ENCODE measurements around the gene TRIP6.
"Not testable (repeated sequence)": the region's sequence is repeated elsewhere in the genome, so short reads cannot be mapped to it uniquely, and the experiment has no call there.

TRIP6 gene

GRCh38 chr7:100840470-100841100, 26.6 kb upstream of the TRIP6 start:
- DNase-seq, result no peak

- DNase-seq, result no peak
Measured at GRCh38 chr7:100847360-100847759, 19.8 kb upstream of the TRIP6 start.

- peak; percentile 81 to 84 for DNase-seq
Measured at GRCh38 chr7:100852048-100852872, 14.9 kb upstream of the TRIP6 start, which contains the start of gene SLC12A9. Gene SLC12A9, plus strand, starts transcription at chr7:100852713. Its CDS starts 1,485 bp downstream, at chr7:100854198.

GRCh38 chr7:100854146-100854895, 12.9 kb upstream of the TRIP6 start:
- no peak for DNase-seq

- not testable (repeated sequence) for DNase-seq
Measured at GRCh38 chr7:100854899-100855298, 12.3 kb upstream of the TRIP6 start.

GRCh38 chr7:100855515-100855914, 11.7 kb upstream of the TRIP6 start:
- DNase-seq, result no peak

- no peak for DNase-seq
Measured at GRCh38 chr7:100856871-100857282, 10.3 kb upstream of the TRIP6 start.

- DNase-seq, result no peak
Measured at GRCh38 chr7:100859856-100860255, 7.3 kb upstream of the TRIP6 start.

GRCh38 chr7:100860702-100861615, 6.2 kb upstream of the TRIP6 start:
- DNase-seq, result no peak

GRCh38 chr7:100861616-100861985, 5.6 kb upstream of the TRIP6 start:
- DNase-seq, result no peak

GRCh38 chr7:100863406-100863950, 3.7 kb upstream of the TRIP6 start:
- DNase-seq, result no peak

GRCh38 chr7:100864263-100864845, 2.8 kb upstream of the TRIP6 start:
- DNase-seq, result no peak

- no peak for DNase-seq
Measured at GRCh38 chr7:100865372-100865911, 1.7 kb upstream of the TRIP6 start.

GRCh38 chr7:100865938-100866728, 1.1 kb upstream of the TRIP6 start:
- DNase-seq, result no peak

- DNase-seq, result no peak
Measured at GRCh38 chr7:100866729-100867039, 503 bp upstream of the TRIP6 start.

- DNase-seq, result no peak
Measured at GRCh38 chr7:100867776-100868485, 744 bp downstream of the TRIP6 start.

- DNase-seq, result no peak
Measured at GRCh38 chr7:100873599-100874299, 6.6 kb downstream of the TRIP6 start.

- no peak for DNase-seq
Measured at GRCh38 chr7:100874300-100874576, 7.1 kb downstream of the TRIP6 start.

- peak; percentile 99 for DNase-seq
Measured at GRCh38 chr7:100874577-100875355, 7.6 kb downstream of the TRIP6 start, which contains the start of gene SRRT. Gene SRRT, plus strand, starts transcription at chr7:100875103. Its CDS starts 488 bp downstream, at chr7:100875591.
